ENCODE results near the gene ZNF813.
"Not testable (repeated sequence)": the region's sequence is repeated elsewhere in the genome, so short reads cannot be mapped to it uniquely, and the experiment has no call there.

ZNF813 gene

GRCh38 chr19:53483751-53484150 is 16.2 kb downstream of the ZNF813 start:
- not testable (repeated sequence) for DNase-seq (ENCODE audit: low read depth)

- DNase-seq (ENCODE audit: low read depth), result no peak
Measured at GRCh38 chr19:53485046-53486004, 17.8 kb downstream of the ZNF813 start.

- no peak for DNase-seq (ENCODE audit: low read depth)
Measured at GRCh38 chr19:53492153-53492552, 24.6 kb downstream of the ZNF813 start.

- not testable (repeated sequence) for DNase-seq (ENCODE audit: low read depth)
Measured at GRCh38 chr19:53497311-53498023, 29.9 kb downstream of the ZNF813 start.

- DNase-seq (ENCODE audit: low read depth), result not testable (repeated sequence)
Measured at GRCh38 chr19:53498024-53498395, 30.5 kb downstream of the ZNF813 start.

GRCh38 chr19:53503151-53503550 is 35.6 kb downstream of the ZNF813 start:
- not testable (repeated sequence) for DNase-seq (ENCODE audit: low read depth)

- not testable (repeated sequence) for DNase-seq (ENCODE audit: low read depth)
Measured at GRCh38 chr19:53503671-53504364, 36.3 kb downstream of the ZNF813 start.

- not testable (repeated sequence) for DNase-seq (ENCODE audit: low read depth)
Measured at GRCh38 chr19:53504365-53504703, 36.8 kb downstream of the ZNF813 start.

GRCh38 chr19:53504885-53505284 is 37.4 kb downstream of the ZNF813 start:
- DNase-seq (ENCODE audit: low read depth), result no peak

GRCh38 chr19:53506728-53507127 is 39.2 kb downstream of the ZNF813 start:
- DNase-seq (ENCODE audit: low read depth), result no peak

GRCh38 chr19:53507523-53508442 is 40.2 kb downstream of the ZNF813 start:
- DNase-seq (ENCODE audit: low read depth), result no peak

GRCh38 chr19:53509443-53509842 is 41.9 kb downstream of the ZNF813 start:
- no peak for DNase-seq (ENCODE audit: low read depth)

GRCh38 chr19:53509845-53510244 is 42.3 kb downstream of the ZNF813 start:
- no peak for DNase-seq (ENCODE audit: low read depth)

- DNase-seq (ENCODE audit: low read depth), result no peak
Measured at GRCh38 chr19:53511357-53511756, 43.8 kb downstream of the ZNF813 start.

- DNase-seq (ENCODE audit: low read depth), result peak; percentile 47
Measured at GRCh38 chr19:53511933-53512374, 44.4 kb downstream of the ZNF813 start.

- DNase-seq (ENCODE audit: low read depth), result not testable (repeated sequence)
Measured at GRCh38 chr19:53515047-53515446, 47.5 kb downstream of the ZNF813 start.

GRCh38 chr19:53517114-53517741 is 49.7 kb downstream of the ZNF813 start:
- DNase-seq (ENCODE audit: low read depth), result peak; percentile 91

- no peak for DNase-seq (ENCODE audit: low read depth)
Measured at GRCh38 chr19:53518121-53518520, 50.6 kb downstream of the ZNF813 start.

- no peak for DNase-seq (ENCODE audit: low read depth)
Measured at GRCh38 chr19:53518716-53519115, 51.2 kb downstream of the ZNF813 start.

- no peak for DNase-seq (ENCODE audit: low read depth)
Measured at GRCh38 chr19:53519446-53519845, 51.9 kb downstream of the ZNF813 start.

- DNase-seq (ENCODE audit: low read depth), result no peak
Measured at GRCh38 chr19:53520163-53520546, 52.6 kb downstream of the ZNF813 start.

All from CMK (cell line).